Endodermal cell (in vitro differentiated cells): ENCODE results near the gene NEK6. TPM values are rescaled to one million over a fixed set of nuclear protein-coding genes. Genes with fewer than 3 reads are reported as not detected.

ENCODE experiments used
- DNase-seq: peaks from one replicate; pipeline ENCODE4 v3.0.0-alpha.2; 2017
- H3K27ac ChIP-seq: 2 replicates; pipeline ENCODE4 v1.5.1; 2013; ENCODE audit warnings: mild to moderate bottlenecking, low read depth, low read length, moderate library complexity
- H3K27me3 ChIP-seq: 2 replicates; pipeline ENCODE4 v1.6.1; 2013; ENCODE audit warnings: mild to moderate bottlenecking, low read length, moderate library complexity; ENCODE audit not compliant: insufficient read depth, control insufficient read depth, poor library complexity, severe bottlenecking
- H3K36me3 ChIP-seq: 2 replicates; pipeline ENCODE4 v1.7.0; 2013; ENCODE audit warnings: mild to moderate bottlenecking, low read length, moderate library complexity; ENCODE audit not compliant: control insufficient read depth, insufficient read depth
- H3K4me1 ChIP-seq: one replicate; pipeline ENCODE4 v1.7.0; 2013; ENCODE audit warnings: low read length; ENCODE audit not compliant: control insufficient read depth, insufficient read depth
- H3K4me3 ChIP-seq: 2 replicates; pipeline ENCODE4 v1.5.1; 2013; ENCODE audit warnings: mild to moderate bottlenecking, low read length, moderate library complexity
- H3K9ac ChIP-seq: 2 replicates; pipeline ENCODE4 v1.6.1; 2013; ENCODE audit warnings: mild to moderate bottlenecking, low read length, moderate library complexity; ENCODE audit not compliant: poor library complexity, severe bottlenecking; ENCODE audit errors: extremely low read depth
- H3K9me3 ChIP-seq: 2 replicates; pipeline ENCODE4 v1.6.1; 2013; ENCODE audit warnings: mild to moderate bottlenecking, low read length, moderate library complexity; ENCODE audit not compliant: control insufficient read depth
- H3K27ac Mint-ChIP-seq: 2 replicates; pipeline ENCODE4 v1.8.0; 2020; ENCODE audit warnings: mixed read lengths
- H3K27me3 Mint-ChIP-seq: 2 replicates; pipeline ENCODE4 v1.8.0; 2021; ENCODE audit warnings: mild to moderate bottlenecking, mixed read lengths; ENCODE audit not compliant: insufficient read depth
- H3K36me3 Mint-ChIP-seq: 2 replicates; pipeline ENCODE4 v1.8.0; 2020; ENCODE audit warnings: low read depth, mixed read lengths
- H3K4me1 Mint-ChIP-seq: 2 replicates; pipeline ENCODE4 v1.8.0; 2020; ENCODE audit warnings: mixed read lengths
- H3K4me3 Mint-ChIP-seq: 2 replicates; pipeline ENCODE4 v1.8.0; 2020; ENCODE audit warnings: mild to moderate bottlenecking, moderate library complexity, mixed read lengths
- H3K9me3 Mint-ChIP-seq: 2 replicates; pipeline ENCODE4 v1.8.0; 2020; ENCODE audit warnings: mild to moderate bottlenecking, mixed read lengths
- CTCF ChIP-seq: fragments of 200-600 bp; sonication (generic); conservative IDR thresholded peaks from 2 replicates; pipeline ENCODE4 v1.5.0; 2021; ENCODE audit warnings: antibody characterized with exemption, mild to moderate bottlenecking
- WGBS, 2 experiments: methylation state at CpG; one replicate each; pipeline versions ENCODE4 v1.1.5 to v1.1.7; 2013; ENCODE audit warnings: missing lambda C conversion rate in 2 of 2, mixed read lengths in 1 of 2; ENCODE audit not compliant: insufficient coverage in 1 of 2, insufficient read length in 1 of 2; 5-methylcytosine and 5-hydroxymethylcytosine counted together
- total RNA-seq, 2 donors: library from RNA; stranded (reverse); fragmentation: NEBNext Ultra II Directional in 1 of 2; extraction: Animal tissue kit (Norgen Biotek cat#: 25700) in 1 of 2; gene quantifications; 2 replicates in 1 of 2; 3 replicates in 1 of 2; pipeline ENCODE4 v1.2.1, GENCODE V29; 2021

The NEK6 gene
- total RNA-seq, 2 donors from 2014 or later, result 17.1 to 32.5 TPM

GRCh38 chr9:124349675-124350493 lies 92.1 kb downstream of the NEK6 start:
- Histone ChIP-seq H3K9ac (no peak overlapping the region), H3K9me3 (no peaks in the 10 kb centered on the region), H3K27me3 (no peaks in the 10 kb centered on the region), H3K4me1 (no peaks in the 10 kb centered on the region), H3K27ac (peak overlapping the region; percentile 70), H3K36me3 (peaks cover 69% of the 10 kb centered on the region), H3K4me3 (no peak overlapping the region)
- DNase-seq, result no peak
- peaks cover 37% of the 10 kb centered on the region for H3K36me3 Mint-ChIP-seq
- no peaks in the 10 kb centered on the region for H3K27me3 Mint-ChIP-seq
- no peak overlapping the region for H3K27ac Mint-ChIP-seq
- no peaks in the 10 kb centered on the region for H3K9me3 Mint-ChIP-seq
- no peak overlapping the region for H3K4me3 Mint-ChIP-seq
- no peak for TF ChIP-seq CTCF
- no peaks in the 10 kb centered on the region for H3K4me1 Mint-ChIP-seq
- WGBS, 2 experiments, result 85 to 94% methylated on average over 13 to 25 of the region's 25 CpGs

DNA sequence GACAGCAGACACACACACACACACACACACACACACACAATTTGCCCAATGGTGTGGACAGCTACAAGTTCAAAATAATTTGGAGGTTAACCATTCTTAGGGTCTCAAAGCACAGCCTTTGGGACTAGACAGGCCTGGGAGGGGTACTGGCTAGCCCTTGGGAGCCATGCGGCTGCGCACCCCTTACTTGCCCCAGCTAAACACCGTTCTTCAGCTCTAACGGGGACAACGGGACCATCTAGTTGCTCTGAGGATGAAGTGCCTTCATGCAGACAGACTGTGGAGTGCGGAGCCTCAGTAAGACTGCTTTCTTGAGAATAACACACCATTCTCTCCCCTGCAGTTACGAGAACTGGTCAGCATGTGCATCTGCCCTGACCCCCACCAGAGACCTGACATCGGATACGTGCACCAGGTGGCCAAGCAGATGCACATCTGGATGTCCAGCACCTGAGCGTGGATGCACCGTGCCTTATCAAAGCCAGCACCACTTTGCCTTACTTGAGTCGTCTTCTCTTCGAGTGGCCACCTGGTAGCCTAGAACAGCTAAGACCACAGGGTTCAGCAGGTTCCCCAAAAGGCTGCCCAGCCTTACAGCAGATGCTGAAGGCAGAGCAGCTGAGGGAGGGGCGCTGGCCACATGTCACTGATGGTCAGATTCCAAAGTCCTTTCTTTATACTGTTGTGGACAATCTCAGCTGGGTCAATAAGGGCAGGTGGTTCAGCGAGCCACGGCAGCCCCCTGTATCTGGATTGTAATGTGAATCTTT lies 92.9 kb downstream of the NEK6 start:
- H3K9me3 Mint-ChIP-seq, result no peaks in the 10 kb centered on the region
- H3K27ac ChIP-seq, result peak overlapping the region; percentile 70
- H3K36me3 ChIP-seq, result peaks cover 70% of the 10 kb centered on the region
- no peaks in the 10 kb centered on the region for H3K27me3 Mint-ChIP-seq
- no peaks in the 10 kb centered on the region for H3K9me3 ChIP-seq
- no peak for TF ChIP-seq CTCF
- no peak overlapping the region for H3K27ac Mint-ChIP-seq
- no peaks in the 10 kb centered on the region for H3K4me1 ChIP-seq
- peaks cover 37% of the 10 kb centered on the region for H3K36me3 Mint-ChIP-seq
- WGBS, 2 experiments, result 95 to 98% methylated on average over 16 of the region's 16 CpGs
- no peak for DNase-seq
- no peak overlapping the region for H3K4me3 ChIP-seq
- no peaks in the 10 kb centered on the region for H3K27me3 ChIP-seq
- no peak overlapping the region for H3K9ac ChIP-seq
- no peaks in the 10 kb centered on the region for H3K4me1 Mint-ChIP-seq
- H3K4me3 Mint-ChIP-seq, result no peak overlapping the region

GRCh38 chr9:124351672-124352468 lies 94.1 kb downstream of the NEK6 start:
- Mint-ChIP-seq H3K4me3 (no peak overlapping the region), H3K4me1 (no peaks in the 10 kb centered on the region), H3K27ac (peak overlapping the region; percentile 83), H3K36me3 (peaks cover 44% of the 10 kb centered on the region), H3K27me3 (no peaks in the 10 kb centered on the region), H3K9me3 (no peaks in the 10 kb centered on the region)
- H3K4me1 ChIP-seq, result no peaks in the 10 kb centered on the region
- WGBS, 2 experiments, result 95% methylated on average over 15 of the region's 15 CpGs
- no peaks in the 10 kb centered on the region for H3K27me3 ChIP-seq
- H3K4me3 ChIP-seq, result no peak overlapping the region
- peaks cover 82% of the 10 kb centered on the region for H3K36me3 ChIP-seq
- no peak for DNase-seq
- no peak overlapping the region for H3K9ac ChIP-seq
- H3K9me3 ChIP-seq, result no peaks in the 10 kb centered on the region
- no peak overlapping the region for H3K27ac ChIP-seq
- TF ChIP-seq CTCF, result no peak
